ENCODE measurements around the gene PARD3B. TPM values are rescaled to one million over a fixed set of nuclear protein-coding genes. Genes with fewer than 3 reads are reported as not detected.
A peak's percentile ranks its signal among the peaks of the same experiment; 100 is the strongest.

Gene PARD3B
- total RNA-seq, 1 experiment from 2014 or later = 0.63 TPM

- peak; percentile 70 for DNase-seq (ENCODE audit: low read depth)
These were observed 1105.2 kb downstream of the PARD3B start for GRCh38 chr2:205650450-205650849.

- DNase-seq (ENCODE audit: low read depth) = no peak
These were observed 1105.7 kb downstream of the PARD3B start for GRCh38 chr2:205650931-205651330.

- no peak for DNase-seq (ENCODE audit: low read depth)
These were observed 1106.4 kb downstream of the PARD3B start for GRCh38 chr2:205651719-205652118.

GRCh38 chr2:205654878-205655605 lies 1109.8 kb downstream of the PARD3B start:
- peak; percentile 49 for DNase-seq (ENCODE audit: low read depth)

GRCh38 chr2:205655779-205656456 lies 1110.6 kb downstream of the PARD3B start:
- no peak for DNase-seq (ENCODE audit: low read depth)

- no peak for DNase-seq (ENCODE audit: low read depth)
These were observed 1111.2 kb downstream of the PARD3B start for GRCh38 chr2:205656461-205656860.

GRCh38 chr2:205656941-205657340 lies 1111.7 kb downstream of the PARD3B start:
- no peak for DNase-seq (ENCODE audit: low read depth)

- no peak for DNase-seq (ENCODE audit: low read depth)
These were observed 1112.3 kb downstream of the PARD3B start for GRCh38 chr2:205657579-205657978.

- no peak for DNase-seq (ENCODE audit: low read depth)
These were observed 1112.8 kb downstream of the PARD3B start for GRCh38 chr2:205658068-205658467.

GRCh38 chr2:205658572-205658971 lies 1113.3 kb downstream of the PARD3B start:
- DNase-seq (ENCODE audit: low read depth) = no peak

GRCh38 chr2:205659922-205660321 lies 1114.6 kb downstream of the PARD3B start:
- DNase-seq (ENCODE audit: low read depth) = no peak

GRCh38 chr2:205660521-205661124 lies 1115.3 kb downstream of the PARD3B start:
- peak; percentile 75 for DNase-seq (ENCODE audit: low read depth)

GRCh38 chr2:205661281-205661680 lies 1116.0 kb downstream of the PARD3B start:
- DNase-seq (ENCODE audit: low read depth) = no peak

- DNase-seq (ENCODE audit: low read depth) = no peak
These were observed 1117.1 kb downstream of the PARD3B start for GRCh38 chr2:205662206-205662965.

GRCh38 chr2:205665791-205666190 lies 1120.5 kb downstream of the PARD3B start:
- no peak for DNase-seq (ENCODE audit: low read depth)
